GM18507 (cell line): ENCODE measurements around the gene CPSF3.

ENCODE experiments used
- DNase-seq: peaks from one replicate; pipeline ENCODE4 v3.0.0; 2011; ENCODE audit warnings: low read depth; ENCODE audit not compliant: insufficient read length; ENCODE audit errors: extremely low spot score
- FAIRE-seq: peaks from 2 replicates; lab custom pipeline; 2011; peaks lifted over from hg19 to GRCh38; lab: Jason Lieb, UNC

Gene CPSF3

GRCh38 chr2:9423100-9423921 is at the start of gene CPSF3, which contains the start of gene ITGB1BP1:
TSS of gene CPSF3 (plus strand) at chr2:9423654. CDS start at chr2:9423774, 120 bp downstream.
TSS of gene ITGB1BP1 (minus strand) at chr2:9423528. CDS start at chr2:9418697, 4,831 bp downstream.
- FAIRE-seq (peak; percentile 98), DNase-seq (peak; percentile 100)

DNA sequence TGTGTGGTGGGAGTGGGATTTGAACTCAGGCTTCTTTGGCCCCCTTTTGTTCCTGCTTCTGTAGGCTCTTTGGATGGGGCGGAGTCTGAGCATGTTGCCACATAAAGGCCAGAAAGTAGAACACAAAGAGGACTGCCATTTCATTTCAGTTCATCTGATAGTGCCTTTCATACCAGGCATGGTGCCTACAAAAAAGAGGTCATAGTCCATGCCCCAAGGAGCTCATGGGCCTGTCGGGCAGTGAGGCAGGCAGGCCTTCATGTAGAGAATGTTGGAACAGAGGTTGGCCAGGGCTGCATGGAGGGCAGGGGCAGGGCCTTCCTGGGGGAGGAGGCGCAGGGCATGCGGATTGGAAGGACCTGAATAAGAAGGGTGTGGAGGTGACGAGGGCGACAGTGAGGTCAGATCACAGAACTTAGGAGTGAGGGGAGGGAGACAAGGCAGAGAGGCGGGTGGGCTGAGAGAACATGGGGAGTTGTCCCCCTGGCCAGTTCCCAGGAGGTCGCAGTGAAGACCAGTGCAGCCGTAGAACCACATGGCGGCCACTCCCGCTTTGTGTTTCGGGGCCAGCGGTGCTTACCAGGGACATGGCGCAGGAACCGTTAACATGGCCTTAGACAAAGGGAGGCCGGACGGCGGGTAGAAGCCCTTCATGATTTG is 49.3 kb upstream of the CPSF3 start:
- DNase-seq = no peak
- no peak for FAIRE-seq

- DNase-seq (no peak), FAIRE-seq (no peak)
Observed at GRCh38 chr2:9375857-9376428, 47.5 kb upstream of the CPSF3 start.

GRCh38 chr2:9377461-9378097 is 45.9 kb upstream of the CPSF3 start:
- no peak for FAIRE-seq
- no peak for DNase-seq

DNA sequence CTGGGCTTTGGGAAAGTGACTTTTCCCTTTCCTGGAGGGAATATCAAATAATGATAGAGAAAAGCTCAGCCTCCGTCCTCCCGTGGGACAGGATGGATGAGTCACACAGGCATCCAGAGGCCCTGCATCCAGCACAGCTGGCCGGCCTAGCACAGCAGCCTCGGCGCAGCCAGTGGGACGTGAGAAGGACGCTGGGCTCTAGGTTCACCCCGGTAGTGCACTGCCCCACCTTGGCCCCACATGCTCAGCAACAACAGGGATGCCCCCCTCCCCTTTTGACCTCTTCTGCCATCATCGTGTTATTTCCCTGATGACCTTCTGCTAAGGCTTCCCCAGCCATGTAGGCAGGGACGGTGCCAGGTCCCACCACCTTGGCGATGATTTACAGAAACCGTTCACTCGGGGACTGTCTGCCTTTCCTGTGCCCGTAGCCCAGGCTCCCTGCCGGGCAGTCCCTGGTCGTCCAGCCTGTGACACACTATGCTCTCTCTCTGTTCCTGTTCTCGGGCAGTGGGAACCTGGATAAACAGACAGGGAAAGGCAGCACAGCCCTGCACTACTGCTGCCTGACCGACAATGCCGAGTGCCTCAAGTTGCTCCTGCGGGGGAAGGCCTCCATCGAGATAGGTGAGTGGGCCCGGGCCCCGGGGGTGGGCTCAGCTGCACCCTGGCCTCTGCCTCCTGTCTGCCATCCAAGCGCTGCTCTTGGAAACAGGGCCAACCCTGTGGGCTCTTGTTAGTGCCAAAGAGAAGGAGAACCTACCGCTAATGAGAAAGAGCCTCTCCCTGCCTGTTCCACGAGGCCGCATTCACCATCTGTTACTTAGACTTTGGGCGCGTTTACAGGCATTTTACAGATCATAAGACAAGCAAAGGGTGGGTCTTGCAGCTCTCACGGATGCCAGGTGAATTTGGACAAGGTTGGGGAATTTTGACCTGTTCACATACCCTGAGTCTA is 44.7 kb upstream of the CPSF3 start:
- FAIRE-seq (no peak), DNase-seq (no peak)

- FAIRE-seq = no peak
- no peak for DNase-seq
Observed at GRCh38 chr2:9379391-9379755, 44.1 kb upstream of the CPSF3 start.

DNA sequence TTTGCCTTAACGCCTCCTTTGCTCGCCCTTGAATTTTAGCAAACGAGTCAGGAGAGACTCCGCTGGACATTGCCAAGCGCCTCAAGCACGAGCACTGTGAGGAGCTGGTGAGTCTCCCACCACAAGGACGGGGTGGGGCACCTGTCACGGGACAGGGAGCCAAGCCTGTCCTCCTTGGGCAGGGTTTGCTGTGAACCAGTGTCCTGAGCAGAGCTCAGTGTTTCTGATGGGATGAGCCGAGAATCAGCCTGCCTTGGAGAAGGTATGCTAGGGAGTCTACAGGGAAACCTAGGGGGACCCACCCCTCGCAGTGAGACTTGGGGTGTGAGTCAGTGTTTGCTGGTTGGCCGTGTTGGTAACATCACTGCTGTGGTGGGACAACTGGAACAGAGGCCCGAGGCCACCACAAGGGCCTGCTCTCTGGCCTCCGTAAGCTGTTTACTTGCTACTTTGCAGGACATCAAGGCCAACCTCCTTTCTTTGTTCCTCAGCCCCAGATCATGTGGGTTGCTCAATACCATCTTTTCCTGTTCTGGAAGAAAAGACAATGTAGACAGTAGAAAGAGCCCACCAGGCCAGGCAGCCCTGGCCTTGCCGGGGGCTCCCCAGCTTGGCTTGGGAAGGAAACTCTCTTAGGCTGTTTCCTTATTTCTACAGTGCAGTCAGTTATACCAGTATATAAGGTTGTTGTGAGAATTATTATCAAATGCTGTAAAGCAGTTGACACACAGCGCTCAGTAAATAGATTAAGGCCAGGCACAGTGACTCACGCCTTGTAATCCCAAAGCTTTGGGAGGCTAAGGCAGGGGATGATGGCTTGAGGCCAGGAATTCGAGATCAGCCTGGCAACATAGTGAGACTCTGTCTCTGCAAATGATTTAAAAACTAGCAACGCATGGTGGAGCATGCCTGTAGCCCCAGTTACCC is 42.5 kb upstream of the CPSF3 start:
- FAIRE-seq (no peak), DNase-seq (no peak)

DNA sequence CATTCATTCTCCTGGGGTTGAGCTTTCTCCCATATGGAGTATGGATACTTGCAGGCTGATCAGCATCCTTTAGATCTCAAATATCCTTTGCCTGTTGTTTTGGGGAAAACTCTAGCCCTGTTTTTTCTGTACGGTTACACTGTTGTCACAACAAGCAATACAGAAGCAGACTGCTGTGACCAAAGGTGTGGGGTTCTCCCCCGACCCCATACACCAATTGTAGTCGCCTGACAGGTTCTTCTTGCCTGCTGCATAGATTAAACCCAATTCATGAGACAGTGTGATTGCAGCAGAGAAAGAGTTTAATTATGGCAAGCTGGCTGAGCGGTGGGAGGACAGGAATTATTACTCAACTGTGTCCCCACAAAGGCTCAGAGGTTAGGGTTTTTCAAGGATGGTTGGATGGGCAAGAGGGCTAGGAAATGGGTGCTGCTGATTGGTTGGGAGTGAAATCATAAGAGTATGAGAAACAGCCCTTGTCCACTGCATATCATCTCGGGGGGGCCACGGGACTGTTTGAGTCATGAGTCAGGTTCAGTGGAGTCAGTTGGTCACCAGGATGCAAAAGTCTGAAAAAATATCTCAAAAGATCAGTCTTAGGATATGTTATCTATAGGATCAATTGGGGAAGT is 40.7 kb upstream of the CPSF3 start:
- FAIRE-seq (no peak), DNase-seq (no peak)

DNA sequence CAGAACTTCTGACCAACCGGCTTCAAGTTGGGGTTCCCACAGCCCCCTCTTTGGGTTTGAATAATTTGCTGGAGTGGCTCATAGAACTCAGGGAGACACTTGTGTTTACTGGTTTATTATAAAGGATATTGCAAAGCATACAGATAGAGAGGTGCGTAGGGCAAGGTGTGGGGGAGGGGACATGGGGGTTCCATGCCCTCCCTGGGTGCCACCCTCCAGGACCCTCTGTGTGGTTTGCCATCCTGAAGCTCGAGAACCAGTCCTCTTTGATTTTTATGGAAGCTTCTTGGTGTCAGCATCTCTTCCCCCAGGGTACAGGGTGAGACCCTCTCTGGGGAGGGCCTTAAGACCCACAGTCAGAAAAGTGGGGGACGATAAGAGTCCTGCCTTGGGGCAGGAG is 38.9 kb upstream of the CPSF3 start:
- no peak for FAIRE-seq

DNA sequence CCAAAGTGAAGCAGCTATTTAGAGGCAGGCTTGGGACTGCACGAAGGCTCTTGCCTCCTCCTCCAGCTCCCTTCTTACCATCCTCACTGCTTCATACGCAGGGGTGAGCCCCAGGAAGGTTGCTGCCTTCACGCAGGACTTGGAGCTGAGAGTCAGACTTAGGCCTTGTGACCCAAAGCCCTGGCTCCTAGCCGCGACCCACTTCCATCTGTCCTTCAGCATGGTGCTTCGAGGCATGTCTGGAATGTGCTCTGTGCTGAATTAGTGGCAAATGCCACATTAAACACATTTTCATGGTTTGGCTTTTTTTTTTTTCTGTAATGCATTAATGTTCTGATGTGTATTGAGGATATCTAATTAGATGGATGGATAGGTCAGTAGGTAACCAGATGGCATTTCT is 37.6 kb upstream of the CPSF3 start:
- no peak for FAIRE-seq
- DNase-seq = no peak

More for the DNA sequence above, 38.9 kb upstream of the CPSF3 start:
- no peak for DNase-seq

DNA sequence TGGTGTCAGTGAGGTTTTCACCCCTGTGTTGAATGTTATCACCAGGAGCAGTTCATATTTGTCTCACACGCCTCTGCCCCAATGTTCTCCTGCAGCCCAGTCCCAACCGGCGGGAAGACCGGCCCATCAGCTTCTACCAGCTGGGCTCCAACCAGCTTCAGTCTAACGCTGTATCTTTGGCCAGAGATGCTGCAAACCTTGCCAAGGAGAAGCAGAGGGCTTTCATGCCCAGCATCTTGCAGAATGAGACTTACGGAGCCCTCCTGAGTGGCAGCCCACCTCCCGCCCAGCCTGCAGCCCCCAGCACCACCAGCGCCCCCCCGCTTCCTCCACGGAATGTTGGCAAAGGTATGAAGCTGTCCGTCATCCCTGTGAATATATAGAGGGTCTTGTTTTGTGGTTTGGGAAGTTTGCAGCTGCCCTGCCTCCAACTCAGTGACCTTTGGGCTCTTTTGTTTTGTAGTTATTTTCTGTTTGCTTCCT is 35.2 kb upstream of the CPSF3 start:
- no peak for DNase-seq
- FAIRE-seq = no peak

GRCh38 chr2:9388950-9389911 is 34.2 kb upstream of the CPSF3 start:
- no peak for FAIRE-seq
- DNase-seq = no peak

GRCh38 chr2:9390151-9390850 is 33.2 kb upstream of the CPSF3 start:
- DNase-seq (no peak), FAIRE-seq (no peak)

DNA sequence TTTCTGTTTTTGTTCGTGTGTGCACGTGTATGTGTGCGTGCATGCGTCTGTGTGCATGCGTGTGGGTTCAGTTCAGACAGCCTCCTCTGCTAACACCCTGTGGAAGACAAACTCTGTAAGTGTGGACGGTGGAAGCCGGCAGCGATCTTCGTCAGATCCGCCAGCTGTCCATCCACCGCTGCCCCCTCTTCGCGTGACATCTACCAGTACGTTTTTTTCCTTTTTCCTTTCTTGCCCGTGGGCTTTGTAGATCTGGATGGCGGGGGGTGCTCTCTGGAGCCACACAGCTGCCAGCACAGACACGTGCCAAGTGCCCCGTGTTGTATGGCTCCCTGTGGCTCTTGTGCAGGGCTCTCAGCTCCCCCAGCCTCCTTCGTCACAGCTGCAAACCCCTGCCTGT is 32.5 kb upstream of the CPSF3 start:
- no peak for FAIRE-seq

GRCh38 chr2:9391961-9392720 is 31.3 kb upstream of the CPSF3 start:
- DNase-seq = no peak
- FAIRE-seq = no peak

More for the DNA sequence above, 32.5 kb upstream of the CPSF3 start:
- no peak for DNase-seq
